Endothelial cell of umbilical vein (primary cell): ENCODE measurements around the gene UBAP2L.
"Not testable (repeated sequence)": the region's sequence is repeated elsewhere in the genome, so short reads cannot be mapped to it uniquely, and the experiment has no call there.

Experiments
- EZH2 ChIP-seq: IDR thresholded peaks from 2 replicates; pipeline ENCODE4 v1.6.1; 2012; ENCODE audit warnings: borderline replicate concordance, low read depth, mild to moderate bottlenecking, moderate library complexity, low read length, inconsistent platforms; ENCODE audit not compliant: severe bottlenecking
- FOS ChIP-seq: IDR thresholded peaks from 2 replicates; pipeline ENCODE4 v1.6.1; 2011; ENCODE audit warnings: mild to moderate bottlenecking, low read length, moderate library complexity, borderline replicate concordance; ENCODE audit not compliant: insufficient read depth
- GATA2 ChIP-seq: IDR thresholded peaks from 2 replicates; pipeline ENCODE4 v1.7.0; 2011; ENCODE audit warnings: low read depth, mild to moderate bottlenecking, moderate library complexity, mixed read lengths, low read length; ENCODE audit not compliant: insufficient read length, insufficient read depth
- JUN ChIP-seq: IDR thresholded peaks from 2 replicates; pipeline ENCODE4 v1.6.1; 2011; ENCODE audit warnings: borderline replicate concordance, low read depth; ENCODE audit not compliant: insufficient read length, insufficient read depth
- POLR2A ChIP-seq: IDR thresholded peaks from 2 replicates; pipeline ENCODE4 v1.6.1; 2012; ENCODE audit warnings: low read depth, mild to moderate bottlenecking, control low read depth, low read length
- POLR2AphosphoS5 ChIP-seq: IDR thresholded peaks from 2 replicates; pipeline ENCODE4 v1.6.1; 2012; ENCODE audit warnings: low read depth, mild to moderate bottlenecking, control low read depth, low read length, moderate library complexity; ENCODE audit not compliant: insufficient read depth
- TF ChIP-seq, protein P1 (sequence below), 2 donors: IDR thresholded peaks; 1 replicate in 1 of 2; 2 replicates in 1 of 2; pipeline ENCODE4 v1.5.1; 2011; ENCODE audit warnings: low read length in 2 of 2, mild to moderate bottlenecking in 2 of 2, moderate library complexity in 2 of 2, control low read depth in 1 of 2, inconsistent platforms in 1 of 2, low read depth in 1 of 2; ENCODE audit not compliant: insufficient read depth in 1 of 2; ENCODE audit errors: extremely low read depth in 1 of 2
- TF ChIP-seq, protein P2 (sequence below): IDR thresholded peaks from 2 replicates; pipeline ENCODE4 v1.6.1; 2011; ENCODE audit not compliant: insufficient read depth, insufficient read length

DNA sequence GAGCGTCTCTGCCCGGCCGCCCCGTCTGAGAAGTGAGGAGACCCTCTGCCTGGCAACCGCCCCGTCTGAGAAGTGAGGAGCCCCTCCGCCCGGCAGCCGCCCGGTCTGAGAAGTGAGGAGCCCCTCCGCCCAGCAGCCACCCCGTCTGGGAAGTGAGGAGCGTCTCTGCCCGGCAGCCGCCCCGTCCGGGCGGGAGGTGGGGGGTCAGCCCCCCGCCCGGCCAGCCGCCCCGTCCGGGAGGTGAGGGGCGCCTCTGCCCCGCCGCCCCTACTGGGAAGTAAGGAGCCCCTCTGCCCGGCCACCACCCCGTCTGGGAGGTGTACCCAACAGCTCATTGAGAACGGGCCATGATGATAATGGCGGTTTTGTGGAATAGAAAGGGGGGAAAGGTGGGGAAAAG is 66.8 kb downstream of the UBAP2L start:
- TF ChIP-seq POLR2A, GATA2, EZH2, FOS, POLR2AphosphoS5, JUN: not testable (repeated sequence)
- TF ChIP-seq, protein P1, sequence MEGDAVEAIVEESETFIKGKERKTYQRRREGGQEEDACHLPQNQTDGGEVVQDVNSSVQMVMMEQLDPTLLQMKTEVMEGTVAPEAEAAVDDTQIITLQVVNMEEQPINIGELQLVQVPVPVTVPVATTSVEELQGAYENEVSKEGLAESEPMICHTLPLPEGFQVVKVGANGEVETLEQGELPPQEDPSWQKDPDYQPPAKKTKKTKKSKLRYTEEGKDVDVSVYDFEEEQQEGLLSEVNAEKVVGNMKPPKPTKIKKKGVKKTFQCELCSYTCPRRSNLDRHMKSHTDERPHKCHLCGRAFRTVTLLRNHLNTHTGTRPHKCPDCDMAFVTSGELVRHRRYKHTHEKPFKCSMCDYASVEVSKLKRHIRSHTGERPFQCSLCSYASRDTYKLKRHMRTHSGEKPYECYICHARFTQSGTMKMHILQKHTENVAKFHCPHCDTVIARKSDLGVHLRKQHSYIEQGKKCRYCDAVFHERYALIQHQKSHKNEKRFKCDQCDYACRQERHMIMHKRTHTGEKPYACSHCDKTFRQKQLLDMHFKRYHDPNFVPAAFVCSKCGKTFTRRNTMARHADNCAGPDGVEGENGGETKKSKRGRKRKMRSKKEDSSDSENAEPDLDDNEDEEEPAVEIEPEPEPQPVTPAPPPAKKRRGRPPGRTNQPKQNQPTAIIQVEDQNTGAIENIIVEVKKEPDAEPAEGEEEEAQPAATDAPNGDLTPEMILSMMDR (IDR thresholded peaks at IDR 0.05; ENCODE audit: extremely low read depth in 1 of 2, insufficient read depth in 1 of 2, low read depth in 1 of 2, low read length in 2 of 2) = not testable (repeated sequence)
- TF ChIP-seq, protein P2, sequence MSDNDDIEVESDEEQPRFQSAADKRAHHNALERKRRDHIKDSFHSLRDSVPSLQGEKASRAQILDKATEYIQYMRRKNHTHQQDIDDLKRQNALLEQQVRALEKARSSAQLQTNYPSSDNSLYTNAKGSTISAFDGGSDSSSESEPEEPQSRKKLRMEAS = not testable (repeated sequence)
